CD4-positive, alpha-beta T cell (primary cell): ENCODE results near the gene CKAP2. TPM values are rescaled to one million over a fixed set of nuclear protein-coding genes. Genes with fewer than 3 reads are reported as not detected.
"Not testable (repeated sequence)": the region's sequence is repeated elsewhere in the genome, so short reads cannot be mapped to it uniquely, and the experiment has no call there.

Source experiments
- ATAC-seq: fragments of 200-7000 bp; cut with Tn5 transposase; one replicate; pipeline ENCODE4 v1.10.0; 2022; ENCODE audit warnings: mild to moderate bottlenecking; ENCODE audit not compliant: poor library complexity
- CTCF ChIA-PET: fragments of 350-600 bp; sonication (Branson Sonifier 250); formaldehyde crosslinking; loops from one replicate; lab custom pipeline; 2021; ENCODE audit warnings: antibody characterized with exemption, inconsistent platforms; lab: Charles Lee
- POLR2A ChIA-PET: fragments of 350-600 bp; sonication (Branson Sonifier 250); formaldehyde crosslinking; loops from one replicate; lab custom pipeline; 2021; ENCODE audit warnings: antibody characterized with exemption, inconsistent platforms; lab: Charles Lee
- DNase-seq, 14 experiments: peaks; one replicate each; pipeline ENCODE4 v3.0.0-alpha.2; 2013 to 2020; ENCODE audit warnings: mixed read lengths in 2 of 14
- H3K27ac ChIP-seq, 2 donors: one replicate each; pipeline versions ENCODE4 v1.5.1 to v1.7.0; 2013; ENCODE audit warnings: low read length in 2 of 2, low read depth in 1 of 2, mild to moderate bottlenecking in 1 of 2
- H3K27me3 ChIP-seq, 2 experiments: 1 replicate in 1 of 2; 2 replicates in 1 of 2; pipeline versions ENCODE4 v1.6.1 to v1.7.0; 2013; ENCODE audit warnings: low read length in 2 of 2, control low read depth in 1 of 2, mild to moderate bottlenecking in 1 of 2, moderate library complexity in 1 of 2; ENCODE audit not compliant: insufficient read depth in 2 of 2, control insufficient read depth in 1 of 2
- H3K36me3 ChIP-seq: one replicate; pipeline ENCODE4 v1.6.1; 2013; ENCODE audit warnings: low read length, control low read depth; ENCODE audit not compliant: insufficient read depth
- H3K4me1 ChIP-seq: one replicate; pipeline ENCODE4 v1.6.1; 2013; ENCODE audit warnings: low read length, control low read depth; ENCODE audit not compliant: insufficient read depth
- H3K4me3 ChIP-seq: one replicate; pipeline ENCODE4 v1.5.1; 2013; ENCODE audit warnings: mild to moderate bottlenecking, low read length, moderate library complexity
- H3K9me3 ChIP-seq, 2 experiments: 1 replicate in 1 of 2; 2 replicates in 1 of 2; pipeline versions ENCODE4 v1.6.1 to v1.7.0; 2013; ENCODE audit warnings: low read length in 2 of 2, mild to moderate bottlenecking in 2 of 2, control low read depth in 1 of 2, moderate library complexity in 1 of 2; ENCODE audit not compliant: control insufficient read depth in 1 of 2, insufficient read depth in 1 of 2
- H3K27ac Mint-ChIP-seq: one replicate; pipeline ENCODE4 v1.8.0; 2020; ENCODE audit warnings: mixed read lengths
- H3K27me3 Mint-ChIP-seq: one replicate; pipeline ENCODE4 v1.8.0; 2021; ENCODE audit warnings: mixed read lengths
- H3K36me3 Mint-ChIP-seq: one replicate; pipeline ENCODE4 v1.8.0; 2021; ENCODE audit warnings: low read depth, mixed read lengths
- H3K4me1 Mint-ChIP-seq: one replicate; pipeline ENCODE4 v1.8.0; 2021; ENCODE audit warnings: low read depth, mixed read lengths
- H3K4me3 Mint-ChIP-seq: one replicate; pipeline ENCODE4 v1.8.0; 2020; ENCODE audit warnings: mild to moderate bottlenecking, mixed read lengths
- H3K9me3 Mint-ChIP-seq: one replicate; pipeline ENCODE4 v1.8.0; 2020; ENCODE audit warnings: mixed read lengths
- intact Hi-C, 2 experiments: fragments of 100-400 bp; cut with DNase I in 1 of 2; cut with micrococcal nuclease in 1 of 2; formaldehyde crosslinking; loops; one replicate each; pipeline versions ENCODE4 v1.15.1 to v1.9.0; 2023 to 2025; cut with DNase I, micrococcal nuclease
- total RNA-seq, 174 experiments: library from RNA in 2 of 174; stranded (reverse) in 2 of 174; gene quantifications; one replicate each; pipeline ENCODE4 v1.2.3 and lab custom pipeline; 2021 to 2026

Gene CKAP2
- total RNA-seq, 2 experiments from 2014 or later, result 68.1 to 70.2 TPM

DNA sequence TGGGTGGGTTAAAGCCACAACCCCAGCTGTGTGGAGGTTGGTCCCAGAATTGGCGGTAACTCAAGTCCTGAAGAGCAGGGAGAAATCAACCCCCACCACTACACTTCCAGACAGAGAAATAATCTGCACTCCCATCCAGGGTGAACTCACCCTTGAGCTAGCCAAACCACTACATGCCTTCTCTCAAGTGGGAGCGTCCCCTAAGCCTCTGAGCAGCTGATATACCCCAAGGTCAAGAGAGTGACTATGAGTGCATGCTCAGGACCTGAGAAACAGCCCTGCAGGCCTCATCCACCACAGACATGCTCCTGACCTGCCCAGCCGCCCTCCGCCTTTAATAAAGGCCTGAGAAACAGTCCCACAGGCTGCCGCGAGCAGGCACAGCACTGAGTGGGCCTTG lies 54.3 kb downstream of the CKAP2 start:
- POLR2A ChIA-PET, result not testable (repeated sequence)

DNA sequence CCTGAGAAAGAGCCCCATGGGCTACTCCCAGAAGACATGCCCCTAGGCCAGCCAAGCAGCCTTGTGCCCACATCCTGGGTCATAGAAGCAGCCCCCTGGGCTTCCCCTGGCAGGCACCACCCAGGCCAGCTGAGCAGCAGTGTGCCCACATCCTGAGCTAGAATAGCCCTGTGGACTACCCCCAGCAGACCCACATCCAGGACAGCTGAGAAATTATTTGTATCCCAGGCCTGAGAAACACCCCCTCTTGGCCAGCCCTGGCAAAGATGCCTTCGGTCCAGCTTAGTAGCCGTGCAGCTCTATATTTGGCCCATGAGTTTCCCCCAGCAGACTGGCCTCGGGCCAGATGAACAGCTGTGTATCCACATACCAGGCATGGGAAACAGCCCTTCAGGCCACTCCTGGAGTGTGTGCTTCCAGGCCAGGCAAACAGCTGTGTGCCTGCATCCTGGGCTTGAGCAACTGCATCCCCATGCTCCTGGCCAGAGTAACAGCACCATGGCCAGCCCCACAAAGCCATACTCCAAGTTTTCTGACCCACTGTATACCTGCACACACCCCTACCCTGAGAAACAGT lies 55.0 kb downstream of the CKAP2 start:
- H3K27me3 ChIP-seq, H3K36me3 Mint-ChIP-seq, H3K9me3 Mint-ChIP-seq, POLR2A ChIA-PET, H3K4me3 Mint-ChIP-seq, H3K9me3 ChIP-seq, H3K27me3 Mint-ChIP-seq, H3K4me3 ChIP-seq, ATAC-seq, H3K27ac ChIP-seq, H3K36me3 ChIP-seq, H3K4me1 Mint-ChIP-seq, H3K4me1 ChIP-seq, DNase-seq, CTCF ChIA-PET, H3K27ac Mint-ChIP-seq, intact Hi-C loops: not testable (repeated sequence)

More for the DNA sequence above, 54.3 kb downstream of the CKAP2 start:
- H3K36me3 ChIP-seq, DNase-seq, intact Hi-C loops, H3K27me3 ChIP-seq, H3K27ac Mint-ChIP-seq, H3K9me3 ChIP-seq, H3K27ac ChIP-seq, H3K27me3 Mint-ChIP-seq, H3K4me3 Mint-ChIP-seq, H3K36me3 Mint-ChIP-seq, ATAC-seq, CTCF ChIA-PET, H3K4me1 Mint-ChIP-seq, H3K9me3 Mint-ChIP-seq, H3K4me1 ChIP-seq, H3K4me3 ChIP-seq: not testable (repeated sequence)

DNA sequence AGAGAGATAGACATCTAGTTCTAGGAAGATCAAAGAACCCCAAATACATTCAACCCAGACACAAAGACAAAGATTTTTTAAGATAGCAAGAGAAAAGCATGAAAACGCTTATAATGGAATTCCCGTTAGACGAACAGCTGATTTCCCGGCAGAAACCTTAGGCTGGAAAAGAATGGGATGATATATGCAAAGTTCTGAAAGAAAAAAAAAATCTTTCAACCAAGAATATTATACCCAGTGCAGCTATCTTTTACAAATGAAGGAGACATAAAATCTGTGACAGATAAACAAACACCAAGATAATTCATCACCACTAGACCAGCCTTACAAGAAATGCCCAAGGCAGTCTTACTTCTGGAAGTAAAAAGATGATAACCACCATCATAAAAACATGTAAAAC lies 56.3 kb downstream of the CKAP2 start:
- H3K27ac ChIP-seq, H3K4me1 ChIP-seq, CTCF ChIA-PET, H3K9me3 Mint-ChIP-seq, POLR2A ChIA-PET, H3K9me3 ChIP-seq, H3K27ac Mint-ChIP-seq, H3K36me3 ChIP-seq, intact Hi-C loops, H3K4me3 ChIP-seq, ATAC-seq, H3K4me1 Mint-ChIP-seq, H3K27me3 Mint-ChIP-seq, H3K27me3 ChIP-seq, H3K36me3 Mint-ChIP-seq, H3K4me3 Mint-ChIP-seq, DNase-seq: not testable (repeated sequence)

DNA sequence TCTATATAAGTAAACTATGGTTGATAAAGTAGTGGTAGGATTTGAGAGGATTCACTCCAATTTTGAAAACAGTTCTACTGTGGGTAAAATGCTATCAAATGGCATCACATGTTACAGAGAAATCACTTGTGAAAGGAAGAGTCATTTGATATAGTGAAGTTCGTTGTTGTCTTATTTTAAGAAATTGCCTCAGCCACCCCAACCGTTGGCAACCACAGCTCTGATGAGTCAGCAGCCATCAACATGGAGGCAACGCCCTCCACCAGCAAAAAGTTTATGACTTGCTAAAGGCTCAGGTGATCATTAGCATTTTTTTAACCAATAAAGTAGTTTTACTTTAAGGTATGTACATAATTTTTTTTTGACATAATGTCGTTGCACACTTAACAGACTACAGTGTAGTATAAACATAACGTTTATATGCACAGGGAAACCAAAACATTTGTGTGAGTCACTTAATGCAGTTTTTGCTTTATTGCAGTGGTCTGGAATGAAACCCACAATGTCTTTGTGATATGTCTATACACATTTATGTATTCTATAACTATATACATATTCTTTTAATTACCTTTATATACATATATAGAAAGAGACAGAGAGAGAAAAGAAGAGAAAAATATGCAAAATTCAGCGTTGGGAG lies 58.8 kb downstream of the CKAP2 start:
- H3K27me3 ChIP-seq, ATAC-seq, H3K4me1 ChIP-seq, H3K4me3 Mint-ChIP-seq, H3K27me3 Mint-ChIP-seq, H3K36me3 ChIP-seq, POLR2A ChIA-PET, intact Hi-C loops, H3K9me3 ChIP-seq, H3K36me3 Mint-ChIP-seq, H3K9me3 Mint-ChIP-seq, H3K4me3 ChIP-seq, H3K4me1 Mint-ChIP-seq, H3K27ac Mint-ChIP-seq, CTCF ChIA-PET, H3K27ac ChIP-seq: not testable (repeated sequence)
- peak in 4 of 14 experiments; percentile 3 to 56 (median 16) for DNase-seq

DNA sequence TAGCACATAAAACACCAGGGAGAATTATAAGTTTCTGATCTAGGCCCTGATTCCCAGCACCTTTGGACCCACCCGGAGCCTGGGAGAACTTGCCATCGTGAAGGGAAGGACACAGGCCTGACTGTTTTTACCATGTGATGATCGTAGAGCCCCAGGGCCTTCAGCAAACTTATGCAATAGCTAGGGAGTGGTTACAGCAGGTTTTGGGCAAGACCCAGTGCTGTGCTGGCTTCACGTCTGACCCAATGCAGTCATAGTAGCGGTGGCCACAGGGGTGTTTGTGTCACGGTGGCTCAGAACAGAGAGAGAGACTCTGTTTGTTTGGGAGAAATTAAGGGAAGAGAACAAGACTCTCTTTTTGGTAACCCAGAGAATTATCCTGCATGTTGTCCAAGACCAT lies 68.0 kb downstream of the CKAP2 start:
- H3K4me1 ChIP-seq, H3K9me3 ChIP-seq, DNase-seq, H3K4me1 Mint-ChIP-seq, H3K4me3 Mint-ChIP-seq, ATAC-seq, H3K27ac ChIP-seq, H3K27me3 ChIP-seq, POLR2A ChIA-PET, H3K36me3 Mint-ChIP-seq, H3K9me3 Mint-ChIP-seq, intact Hi-C loops, H3K4me3 ChIP-seq, H3K36me3 ChIP-seq, H3K27ac Mint-ChIP-seq, CTCF ChIA-PET: not testable (repeated sequence)
- peaks cover 13% of the 10 kb centered on the region for H3K27me3 Mint-ChIP-seq

Other genes with a start within 250 kb of the CKAP2 start
- under 1 TPM; 0.53 to 0.60 TPM for gene THSD1, start 49.3 kb upstream of the CKAP2 start, total RNA-seq
- 10 to 100 TPM; 29.9 to 31.0 TPM for gene VPS36, start 4.8 kb upstream of the CKAP2 start, total RNA-seq
- 10 to 100 TPM; 15.5 to 17.1 TPM for gene HNRNPA1L2, start 187.0 kb downstream of the CKAP2 start, total RNA-seq
- gene SUGT1, start 197.4 kb downstream of the CKAP2 start, total RNA-seq, result 10 to 100 TPM; 18.5 to 20.1 TPM